MCF 10A (cell line): ENCODE data around the gene CACNB4. TPM values are rescaled to one million over a fixed set of nuclear protein-coding genes. Genes with fewer than 3 reads are reported as not detected.
A peak's percentile ranks its signal among the peaks of the same experiment; 100 is the strongest.

Experiments used
- BruUV-seq: library from RNA; stranded (reverse); fragments of 400-500 nt; replicated peaks from 2 replicates; lab custom pipeline; 2021; lab: Mats Ljungman, UMichigan
- CTCF ChIA-PET: fragments of 300-600 bp; sonication (Branson Sonifier 250); formaldehyde crosslinking; extraction: SDS; loops from one replicate; lab custom pipeline; 2021; ENCODE audit warnings: antibody characterized with exemption, inconsistent platforms; lab: Yijun Ruan, JAX
- POLR2A ChIA-PET: fragments of 300-600, 350-650 bp; sonication (Branson Sonifier 250); formaldehyde crosslinking; extraction: SDS; loops from one replicate; lab custom pipeline; 2020; ENCODE audit warnings: antibody characterized with exemption, inconsistent platforms; lab: Yijun Ruan, JAX
- DNase-seq: peaks from one replicate; pipeline ENCODE4 v3.0.0-alpha.2; 2018; ENCODE audit not compliant: unreplicated experiment
- H3K27ac Mint-ChIP-seq: one replicate; pipeline ENCODE4 v1.8.0; 2022; ENCODE audit warnings: mild to moderate bottlenecking, low read depth, mixed read lengths; ENCODE audit not compliant: unreplicated experiment
- H3K27me3 Mint-ChIP-seq: one replicate; pipeline ENCODE4 v1.8.0; 2022; ENCODE audit warnings: mixed read lengths; ENCODE audit not compliant: insufficient read depth, unreplicated experiment
- H3K36me3 Mint-ChIP-seq: one replicate; pipeline ENCODE4 v1.8.0; 2022; ENCODE audit warnings: mild to moderate bottlenecking, moderate library complexity, mixed read lengths; ENCODE audit not compliant: insufficient read depth, unreplicated experiment
- H3K4me1 Mint-ChIP-seq: one replicate; pipeline ENCODE4 v1.8.0; 2022; ENCODE audit warnings: mixed read lengths; ENCODE audit not compliant: insufficient read depth, unreplicated experiment
- H3K4me3 Mint-ChIP-seq: one replicate; pipeline ENCODE4 v1.8.0; 2022; ENCODE audit warnings: mild to moderate bottlenecking, moderate library complexity, mixed read lengths; ENCODE audit not compliant: unreplicated experiment
- H3K9me3 Mint-ChIP-seq: one replicate; pipeline ENCODE4 v1.8.0; 2022; ENCODE audit warnings: mixed read lengths; ENCODE audit not compliant: unreplicated experiment
- CTCF ChIP-seq: fragments of 200-600 bp; IDR thresholded peaks from one replicate; pipeline ENCODE4 v1.8.0; 2022; ENCODE audit warnings: antibody characterized with exemption, mild to moderate bottlenecking; ENCODE audit not compliant: unreplicated experiment
- intact Hi-C: fragments of 100-400 bp; cut with micrococcal nuclease; formaldehyde crosslinking; loops from 2 replicates; pipeline ENCODE4 v1.14.1; 2022
- total RNA-seq: library from RNA; stranded (reverse); gene quantifications from 2 replicates; pipeline ENCODE4 v1.2.3, GENCODE V29; 2022

CACNB4 gene
- total RNA-seq, 1 experiment from 2014 or later, result 0.49 TPM

GRCh38 chr2:151902829-151903228, 196.0 kb downstream of the CACNB4 start:
- Mint-ChIP-seq H3K27ac (no peak overlapping the region), H3K4me3 (no peak overlapping the region), H3K36me3 (no peaks in the 10 kb centered on the region), H3K9me3 (no peaks in the 10 kb centered on the region), H3K27me3 (no peaks in the 10 kb centered on the region), H3K4me1 (no peaks in the 10 kb centered on the region)
- CTCF ChIA-PET, result interaction anchor here (0.7 kb wide), 1 partner anchor 73 kb away, joined by 3 read pairs; no protein-coding TSS in a partner anchor
- POLR2A ChIA-PET, result interaction anchor here (0.8 kb wide), 1 partner anchor 17 kb away, joined by 3 read pairs; no protein-coding TSS in a partner anchor
- no peak for DNase-seq
- intact Hi-C loops, result no loop called here
- TF ChIP-seq CTCF, result no peak
- BruUV-seq, result no TSS peak

DNA sequence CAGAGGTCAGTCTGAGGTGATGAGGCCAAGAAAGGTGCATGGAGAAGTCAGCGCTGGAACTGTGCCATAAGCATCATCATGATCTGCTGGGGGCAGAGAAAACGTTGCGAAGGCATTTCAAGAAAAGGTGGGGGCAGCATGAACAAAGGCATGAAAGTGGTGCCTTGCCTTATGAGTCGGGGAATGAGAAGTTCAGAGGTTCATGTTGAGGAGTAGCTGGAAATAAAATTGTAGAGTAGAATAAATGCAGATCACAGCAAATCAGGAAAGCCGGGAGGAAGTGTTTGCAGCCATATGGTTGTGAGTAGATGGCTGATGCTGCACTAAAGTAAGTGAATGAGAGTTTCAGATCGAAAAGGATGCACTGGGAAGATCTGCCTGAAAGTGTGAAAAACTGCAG, 198.5 kb downstream of the CACNB4 start:
- Mint-ChIP-seq H3K4me1 (no peaks in the 10 kb centered on the region), H3K36me3 (no peaks in the 10 kb centered on the region), H3K27me3 (no peaks in the 10 kb centered on the region), H3K4me3 (no peak overlapping the region), H3K27ac (no peak overlapping the region), H3K9me3 (peaks cover under 1% of the 10 kb centered on the region)
- DNase-seq, result peak; percentile 17
- intact Hi-C loops, result no loop called here
- ChIA-PET POLR2A (no interaction called here), CTCF (interaction anchor here (0.9 kb wide), 1 partner anchor 24 kb away, joined by 3 read pairs; no protein-coding TSS in a partner anchor)
- TF ChIP-seq CTCF, result no peak
- no TSS peak for BruUV-seq

DNA sequence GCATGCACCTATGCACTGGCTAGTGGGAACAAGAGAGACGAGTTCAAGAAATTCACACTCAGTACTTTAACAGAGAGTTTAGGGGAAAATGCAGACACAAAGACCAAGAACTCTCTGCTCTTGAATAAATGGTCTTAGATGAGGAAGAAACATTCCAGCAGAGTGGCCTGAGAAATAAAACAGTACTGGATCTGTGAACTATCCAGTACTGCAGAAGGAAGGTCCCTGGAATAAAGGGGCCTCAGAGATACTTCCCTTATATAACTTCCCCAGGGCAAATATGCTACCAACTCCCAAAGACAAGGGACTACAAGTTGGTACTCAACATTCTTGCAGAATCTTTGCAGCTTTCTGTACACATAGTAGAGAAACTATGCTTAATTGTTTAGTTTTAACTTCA, 199.7 kb downstream of the CACNB4 start:
- ChIA-PET POLR2A (interaction anchor here (0.6 to 0.7 kb wide), 2 partner anchors 11 to 21 kb away, joined by 3 to 4 read pairs; no protein-coding TSS in a partner anchor), CTCF (interaction anchor here (0.6 kb wide), 1 partner anchor 42 kb away, joined by 3 read pairs; no protein-coding TSS in a partner anchor)
- BruUV-seq, result no TSS peak
- Mint-ChIP-seq H3K27ac (no peak overlapping the region), H3K36me3 (no peaks in the 10 kb centered on the region), H3K4me3 (no peak overlapping the region), H3K4me1 (no peaks in the 10 kb centered on the region), H3K9me3 (peaks cover 10% of the 10 kb centered on the region), H3K27me3 (no peaks in the 10 kb centered on the region)
- intact Hi-C loops, result no loop called here
- no peak for TF ChIP-seq CTCF
- no peak for DNase-seq

DNA sequence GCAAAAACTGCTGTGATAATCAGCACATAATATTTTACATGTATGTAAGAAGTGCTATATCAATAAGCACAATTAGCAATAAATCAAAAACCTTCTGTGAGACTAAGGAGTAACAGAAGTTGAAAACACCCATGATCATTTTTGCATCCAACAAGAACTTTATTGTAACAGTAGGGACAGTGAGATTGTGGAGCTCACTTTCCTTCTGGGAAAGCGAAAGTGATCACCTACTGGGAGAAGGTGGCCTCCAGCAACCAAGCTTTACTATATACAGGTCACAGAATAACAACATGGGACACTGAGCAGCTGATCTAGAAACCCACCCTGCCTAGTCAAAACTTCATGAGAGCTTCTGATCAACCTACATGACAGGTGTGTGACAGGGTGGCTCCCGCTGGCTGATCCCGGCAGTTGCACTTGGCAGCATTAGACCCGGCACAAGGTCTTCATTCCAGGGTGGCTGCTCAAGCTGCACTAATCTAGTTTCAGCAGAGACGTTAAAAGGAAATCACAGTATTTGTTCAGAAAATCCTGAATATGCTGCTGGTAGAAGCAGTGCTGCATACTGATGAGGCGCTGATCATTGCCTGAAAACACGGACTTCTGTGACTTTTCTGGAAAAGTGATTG, 207.2 kb downstream of the CACNB4 start:
- Mint-ChIP-seq H3K4me1 (no peaks in the 10 kb centered on the region), H3K4me3 (no peak overlapping the region), H3K27ac (no peak overlapping the region), H3K27me3 (no peaks in the 10 kb centered on the region), H3K9me3 (peaks cover 10% of the 10 kb centered on the region), H3K36me3 (no peaks in the 10 kb centered on the region)
- DNase-seq, result no peak
- intact Hi-C loops, result no loop called here
- BruUV-seq, result no TSS peak
- ChIA-PET CTCF (interaction anchor here (0.6 to 1.1 kb wide), 3 partner anchors 13 to 1609 kb away, joined by 3 read pairs; no protein-coding TSS in a partner anchor), POLR2A (interaction anchor here (0.9 kb wide), 1 partner anchor 13 kb away, joined by 3 read pairs; no protein-coding TSS in a partner anchor)
- no peak for TF ChIP-seq CTCF
